Measurements from ENCODE around the gene VAMP8. TPM values are rescaled to one million over a fixed set of nuclear protein-coding genes. Genes with fewer than 3 reads are reported as not detected.
"Not testable (repeated sequence)": the region's sequence is repeated elsewhere in the genome, so short reads cannot be mapped to it uniquely, and the experiment has no call there.

Gene VAMP8
- total and polyA plus RNA-seq, 2 donors, result 14.8 to 89.9 TPM

DNA sequence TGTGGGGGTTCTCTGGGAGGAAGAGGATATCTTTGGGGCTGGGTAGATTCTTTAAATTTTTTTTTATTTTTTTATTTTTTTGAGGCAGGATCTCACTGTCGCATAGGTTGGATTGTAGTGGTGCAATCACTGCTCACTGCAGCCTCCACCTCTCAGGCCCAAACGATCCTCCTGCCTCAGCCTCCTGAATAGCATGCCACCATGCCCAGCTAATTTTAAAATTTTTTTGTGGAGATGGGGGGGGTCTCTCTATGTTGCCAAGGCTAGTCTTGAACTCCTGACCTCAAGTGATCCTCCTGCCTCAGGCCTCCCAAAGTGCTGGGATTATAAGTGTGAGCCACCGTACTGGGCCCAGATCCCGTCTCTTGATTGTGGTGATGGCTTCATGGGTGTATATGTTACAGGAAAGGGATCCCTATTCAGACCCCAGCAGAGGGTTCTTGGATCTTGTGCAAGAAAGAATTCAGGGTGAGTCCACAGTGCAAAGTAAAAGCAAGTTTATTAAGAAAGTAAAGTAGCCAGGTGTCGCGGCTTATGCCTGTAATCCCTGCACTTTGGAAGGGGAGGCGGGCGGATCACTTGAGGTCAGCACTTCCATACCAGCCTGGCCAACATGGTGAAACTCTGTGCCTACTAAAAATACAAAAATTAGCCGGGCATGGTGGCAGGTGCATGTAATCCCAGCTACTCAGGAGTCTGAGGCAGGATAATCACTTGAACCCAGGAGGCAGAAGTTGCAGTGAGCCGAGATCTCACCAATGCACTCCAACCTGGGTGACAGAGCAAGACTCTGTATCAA lies 36.5 kb downstream of the VAMP8 start:
- DNase-seq (ENCODE audit: extremely low spot score), result no peak

DNA sequence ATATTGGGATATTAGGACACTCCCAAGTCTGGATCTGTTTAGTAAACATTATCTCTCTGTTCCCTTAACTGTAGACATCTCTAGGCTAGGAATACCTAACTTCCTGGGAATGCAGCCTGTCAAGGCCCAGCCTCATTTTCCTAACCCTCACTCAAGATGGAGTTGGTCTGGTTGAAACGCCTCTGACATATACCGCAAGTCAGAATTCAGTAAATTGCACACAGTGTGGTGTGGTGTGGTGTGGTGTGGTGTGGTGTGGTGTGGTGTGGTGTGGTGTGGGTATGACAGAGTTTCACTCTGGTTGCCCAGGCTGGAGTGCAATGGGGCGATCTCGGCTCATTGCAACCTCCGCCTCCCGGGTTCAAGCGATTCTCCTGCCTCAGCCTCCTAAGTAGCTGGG lies 37.4 kb downstream of the VAMP8 start:
- WGBS, result 89% methylated on average over 7 of the region's 7 CpGs
- H3K4me3 ChIP-seq (ENCODE audit: low read depth, low read length); H3K27ac ChIP-seq (ENCODE audit: low read depth); H3K36me3 ChIP-seq (ENCODE audit: insufficient read depth); DNase-seq (ENCODE audit: extremely low spot score); H3K4me1 ChIP-seq (ENCODE audit: insufficient read depth): not testable (repeated sequence)

More for the DNA sequence above, 36.5 kb downstream of the VAMP8 start:
- Histone ChIP-seq H3K27ac (ENCODE audit: low read depth) (no peak overlapping the region), H3K4me1 (ENCODE audit: insufficient read depth) (no peaks in the 10 kb centered on the region), H3K36me3 (ENCODE audit: insufficient read depth) (no peaks in the 10 kb centered on the region), H3K4me3 (ENCODE audit: low read depth, low read length) (no peak overlapping the region)
- WGBS, result 70% methylated on average over 10 of the region's 10 CpGs

DNA sequence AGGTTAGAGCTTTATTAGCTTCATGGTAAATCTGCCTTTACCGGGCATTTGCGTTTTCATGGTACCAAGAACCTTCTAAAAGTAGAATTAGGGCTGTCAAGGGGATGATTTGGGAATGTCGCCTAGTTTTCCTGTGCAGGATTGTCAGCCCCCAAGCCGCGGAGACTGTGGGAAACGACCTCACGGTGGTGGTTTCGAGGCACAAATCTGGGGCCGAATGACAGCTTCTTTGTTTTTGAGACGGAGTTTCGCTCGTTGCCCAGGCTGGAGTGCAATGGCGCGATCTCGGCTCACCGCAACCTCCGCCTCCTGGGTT lies 38.0 kb downstream of the VAMP8 start:
- no peaks in the 10 kb centered on the region for H3K4me1 ChIP-seq (ENCODE audit: insufficient read depth)
- no peak overlapping the region for H3K27ac ChIP-seq (ENCODE audit: low read depth)
- H3K36me3 ChIP-seq (ENCODE audit: insufficient read depth), result peaks cover 3% of the 10 kb centered on the region
- 83% methylated on average over 17 of the region's 17 CpGs for WGBS
- H3K4me3 ChIP-seq (ENCODE audit: low read depth, low read length), result no peak overlapping the region
- no peak for DNase-seq (ENCODE audit: extremely low spot score)

DNA sequence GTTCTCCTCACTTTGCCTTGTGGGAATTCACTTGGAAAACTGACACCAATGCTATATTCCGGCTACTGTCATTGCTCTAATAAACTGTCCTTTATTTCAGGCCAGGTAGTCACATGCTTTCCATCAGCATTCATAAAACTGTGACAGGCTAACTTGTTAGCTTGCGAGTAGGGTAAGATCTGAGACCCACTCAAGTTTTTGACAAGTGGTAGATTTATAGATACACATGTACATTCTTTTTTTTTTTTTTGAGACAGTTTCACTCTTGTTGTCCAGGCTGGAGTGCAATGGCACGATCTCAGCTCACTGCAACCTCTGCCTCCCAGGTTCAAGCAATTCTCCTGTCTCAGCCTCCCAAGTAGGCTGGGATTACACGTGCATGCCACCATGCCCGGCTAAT lies 40.3 kb downstream of the VAMP8 start:
- not testable (repeated sequence) for DNase-seq (ENCODE audit: extremely low spot score); H3K36me3 ChIP-seq (ENCODE audit: insufficient read depth); H3K4me3 ChIP-seq (ENCODE audit: low read depth, low read length); H3K27ac ChIP-seq (ENCODE audit: low read depth); H3K4me1 ChIP-seq (ENCODE audit: insufficient read depth)
- 74% methylated on average over 5 of the region's 5 CpGs for WGBS

DNA sequence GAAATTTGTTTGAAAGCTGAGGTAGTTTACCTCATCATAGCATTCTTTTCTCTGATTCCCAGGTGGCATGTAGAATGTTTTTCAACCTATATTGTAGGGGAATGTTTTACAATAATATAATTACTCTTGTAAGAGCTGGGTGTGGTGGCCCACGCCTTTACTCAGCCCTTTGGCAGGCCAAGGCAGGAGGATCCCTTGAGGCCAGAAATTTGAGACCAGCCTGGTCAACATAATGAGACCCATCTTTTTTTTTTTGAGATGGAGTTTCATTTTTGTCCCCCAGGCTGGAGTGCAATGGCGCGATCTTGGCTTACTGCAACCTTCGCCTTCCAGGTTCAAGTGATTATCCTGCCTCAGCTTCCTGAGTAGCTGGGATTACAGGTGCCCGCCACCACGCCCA lies 42.2 kb downstream of the VAMP8 start:
- H3K27ac ChIP-seq (ENCODE audit: low read depth), result no peak overlapping the region
- H3K36me3 ChIP-seq (ENCODE audit: insufficient read depth), result peaks cover 3% of the 10 kb centered on the region
- 96% methylated on average over 6 of the region's 6 CpGs for WGBS
- no peaks in the 10 kb centered on the region for H3K4me1 ChIP-seq (ENCODE audit: insufficient read depth)
- no peak overlapping the region for H3K4me3 ChIP-seq (ENCODE audit: low read depth, low read length)
- no peak for DNase-seq (ENCODE audit: extremely low spot score)

DNA sequence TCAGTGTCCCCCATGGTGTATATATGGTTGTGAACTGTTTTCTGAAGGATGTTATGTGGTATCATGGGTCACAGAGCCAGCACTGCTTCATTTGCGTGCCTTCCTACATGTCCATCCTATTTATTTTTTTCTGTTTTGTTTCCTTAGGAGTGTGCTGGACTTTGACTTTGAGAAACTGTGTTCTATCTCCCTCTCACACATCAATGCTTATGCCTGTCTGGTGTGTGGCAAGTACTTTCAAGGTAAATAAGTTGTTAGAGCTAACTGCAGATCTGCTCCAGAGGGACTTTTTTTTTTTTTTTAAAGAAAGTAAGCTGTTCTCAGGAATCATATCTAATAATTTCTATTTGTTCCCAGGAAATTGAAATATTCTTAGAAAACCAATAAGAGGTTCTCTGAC lies 44.0 kb downstream of the VAMP8 start:
- Histone ChIP-seq H3K4me1 (ENCODE audit: insufficient read depth) (no peaks in the 10 kb centered on the region), H3K36me3 (ENCODE audit: insufficient read depth) (peaks cover 6% of the 10 kb centered on the region), H3K4me3 (ENCODE audit: low read depth, low read length) (no peak overlapping the region), H3K27ac (ENCODE audit: low read depth) (no peak overlapping the region)
- WGBS, result 92% methylated on average over 1 of the region's 1 CpG
- DNase-seq (ENCODE audit: extremely low spot score), result no peak

DNA sequence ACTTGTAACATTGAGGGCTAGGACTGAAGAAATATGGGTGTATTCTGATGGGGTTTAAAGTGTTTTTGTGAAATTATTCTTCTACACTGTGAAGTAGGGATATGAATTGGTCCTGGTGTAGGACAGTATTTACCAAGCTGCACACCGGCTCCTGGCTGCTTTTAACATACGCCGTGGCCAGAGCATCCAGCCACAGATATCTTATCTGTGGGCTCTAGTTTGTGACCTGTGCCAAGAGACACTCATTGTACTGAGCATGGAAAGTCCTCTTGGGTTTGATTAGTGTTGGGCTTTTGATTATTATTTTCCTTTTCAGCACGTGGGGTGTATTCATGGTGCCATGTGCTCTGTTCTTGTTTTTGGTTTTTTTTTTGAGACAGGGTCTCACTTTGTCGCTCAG lies 46.6 kb downstream of the VAMP8 start:
- 89% methylated on average over 5 of the region's 5 CpGs for WGBS
- H3K27ac ChIP-seq (ENCODE audit: low read depth), result no peak overlapping the region
- no peak overlapping the region for H3K4me3 ChIP-seq (ENCODE audit: low read depth, low read length)
- H3K4me1 ChIP-seq (ENCODE audit: insufficient read depth), result no peaks in the 10 kb centered on the region
- H3K36me3 ChIP-seq (ENCODE audit: insufficient read depth), result peaks cover 9% of the 10 kb centered on the region
- DNase-seq (ENCODE audit: extremely low spot score), result no peak

DNA sequence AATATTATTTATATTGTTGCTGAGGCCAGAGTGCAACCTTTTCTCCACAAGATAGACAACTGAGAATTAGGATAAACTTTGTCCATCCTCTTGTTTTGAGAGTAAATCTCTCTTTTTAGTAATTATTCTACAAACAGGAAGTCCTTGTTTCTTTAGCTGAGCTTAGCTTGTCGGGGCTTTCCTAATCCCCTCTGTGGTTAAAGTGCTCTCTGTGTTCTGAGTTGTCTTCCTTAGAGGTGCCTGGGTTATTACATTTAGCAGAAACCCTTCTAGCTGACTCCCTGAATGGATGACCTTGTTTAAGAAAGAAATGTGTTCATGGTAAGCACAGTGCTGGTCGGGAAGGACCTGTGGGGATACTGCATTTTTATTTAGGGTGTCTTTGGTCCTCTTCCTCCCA lies 51.3 kb downstream of the VAMP8 start:
- no peak overlapping the region for H3K4me3 ChIP-seq (ENCODE audit: low read depth, low read length)
- no peaks in the 10 kb centered on the region for H3K4me1 ChIP-seq (ENCODE audit: insufficient read depth)
- no peak for DNase-seq (ENCODE audit: extremely low spot score)
- H3K27ac ChIP-seq (ENCODE audit: low read depth), result no peak overlapping the region
- H3K36me3 ChIP-seq (ENCODE audit: insufficient read depth), result peaks cover 12% of the 10 kb centered on the region
- WGBS, result 50% methylated on average over 2 of the region's 2 CpGs

DNA sequence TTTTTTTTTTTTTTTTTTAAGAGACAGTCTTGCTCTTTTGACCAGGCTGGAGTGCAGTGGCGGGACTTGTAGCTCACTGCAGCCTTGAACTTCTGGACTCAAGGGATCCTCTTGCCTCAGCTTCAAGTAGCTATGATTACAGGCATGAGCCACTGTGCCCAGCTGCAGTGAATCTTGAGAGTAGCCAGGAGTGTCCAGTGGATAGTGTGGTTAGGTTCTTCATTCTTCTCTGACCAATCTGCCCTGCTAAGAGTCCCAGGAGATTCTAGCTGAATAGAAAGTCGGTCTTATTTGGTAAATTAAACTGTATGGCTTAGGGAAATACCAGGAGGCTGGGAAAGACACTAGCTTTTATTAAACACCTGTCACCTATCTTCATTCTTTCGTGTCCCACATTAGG lies 53.9 kb downstream of the VAMP8 start:
- no peak for DNase-seq (ENCODE audit: extremely low spot score)
- Histone ChIP-seq H3K27ac (ENCODE audit: low read depth) (no peak overlapping the region), H3K4me1 (ENCODE audit: insufficient read depth) (no peaks in the 10 kb centered on the region), H3K4me3 (ENCODE audit: low read depth, low read length) (no peak overlapping the region), H3K36me3 (ENCODE audit: insufficient read depth) (peaks cover 10% of the 10 kb centered on the region)
- WGBS, result 93% methylated on average over 3 of the region's 3 CpGs

Small RNA genes within 50 kb of the gene (small RNA-seq; reads per million reads assigned to genes)
- not detected for gene RN7SL126P

Other genes with a start within 250 kb of the VAMP8 start
- 58.7 TPM for gene TGOLN2, start 249.6 kb upstream of the VAMP8 start, total RNA-seq
- gene TGOLN2, start 249.6 kb upstream of the VAMP8 start, polyA plus RNA-seq, result 81.0 TPM
- 22.5 TPM for gene RETSAT, start 223.1 kb upstream of the VAMP8 start, total RNA-seq
- 34.4 TPM for gene RETSAT, start 223.1 kb upstream of the VAMP8 start, polyA plus RNA-seq
- 19.4 TPM for gene ELMOD3, start 222.8 kb upstream of the VAMP8 start, total RNA-seq
- 21.0 TPM for gene ELMOD3, start 222.8 kb upstream of the VAMP8 start, polyA plus RNA-seq
- 89.3 TPM for gene CAPG, start 167.2 kb upstream of the VAMP8 start, total RNA-seq
- gene CAPG, start 167.2 kb upstream of the VAMP8 start, polyA plus RNA-seq, result 76.0 TPM
- gene SH2D6, start 158.9 kb upstream of the VAMP8 start, total RNA-seq, result not detected
- gene SH2D6, start 158.9 kb upstream of the VAMP8 start, polyA plus RNA-seq, result 0.37 TPM
- 94.8 TPM for gene MAT2A, start 38.4 kb upstream of the VAMP8 start, total RNA-seq
- gene MAT2A, start 38.4 kb upstream of the VAMP8 start, polyA plus RNA-seq, result 242 TPM
- 42.3 TPM for gene GGCX, start 16.1 kb upstream of the VAMP8 start, total RNA-seq
- gene GGCX, start 16.1 kb upstream of the VAMP8 start, polyA plus RNA-seq, result 26.4 TPM
- gene VAMP5, start 6.8 kb downstream of the VAMP8 start, total RNA-seq, result 8.0 TPM
- 157 TPM for gene VAMP5, start 6.8 kb downstream of the VAMP8 start, polyA plus RNA-seq
- gene RNF181, start 18.2 kb downstream of the VAMP8 start, total RNA-seq, result 71.6 TPM
- gene RNF181, start 18.2 kb downstream of the VAMP8 start, polyA plus RNA-seq, result 183 TPM
- 6.3 TPM for gene TMEM150A, start 25.1 kb downstream of the VAMP8 start, total RNA-seq
- gene TMEM150A, start 25.1 kb downstream of the VAMP8 start, polyA plus RNA-seq, result 39.0 TPM
- gene C2orf68, start 34.5 kb downstream of the VAMP8 start, total RNA-seq, result 40.8 TPM
- gene C2orf68, start 34.5 kb downstream of the VAMP8 start, polyA plus RNA-seq, result 20.0 TPM
- gene USP39, start 38.6 kb downstream of the VAMP8 start, total RNA-seq, result 32.1 TPM
- 51.7 TPM for gene USP39, start 38.6 kb downstream of the VAMP8 start, polyA plus RNA-seq
- not detected for gene SFTPB, start 90.6 kb downstream of the VAMP8 start, total RNA-seq
- gene SFTPB, start 90.6 kb downstream of the VAMP8 start, polyA plus RNA-seq, result not detected
- not detected for gene GNLY, start 116.8 kb downstream of the VAMP8 start, total RNA-seq
- 1.8 TPM for gene GNLY, start 116.8 kb downstream of the VAMP8 start, polyA plus RNA-seq
- 18.3 TPM for gene ATOH8, start 176.4 kb downstream of the VAMP8 start, total RNA-seq
- 49.2 TPM for gene ATOH8, start 176.4 kb downstream of the VAMP8 start, polyA plus RNA-seq